ENCODE data around the gene DTNB. TPM values are rescaled to one million over a fixed set of nuclear protein-coding genes. Genes with fewer than 3 reads are reported as not detected.

DTNB gene
- total RNA-seq, 3 donors from 2014 or later: 4.8 to 8.8 (median 7.2) TPM

- Histone ChIP-seq H3K4me3 (no peak overlapping the region), H3K36me3 (ENCODE audit: low read depth) (no peaks in the 10 kb centered on the region), H3K4me1 (ENCODE audit: low read depth) (no peaks in the 10 kb centered on the region), H3K9me3 (no peaks in the 10 kb centered on the region)
- DNase-seq (no peak), ATAC-seq (no peak)
- no peak for TF ChIP-seq CTCF (IDR thresholded peaks at IDR 0.05)
- intact Hi-C loops (cut with DNase I, micrococcal nuclease): no loop called here
Observed at GRCh38 chr2:25505182-25505581, 168.2 kb downstream of the DTNB start.

GRCh38 chr2:25504266-25504665 lies 169.1 kb downstream of the DTNB start:
- Histone ChIP-seq H3K9me3 (no peaks in the 10 kb centered on the region), H3K36me3 (ENCODE audit: low read depth) (no peaks in the 10 kb centered on the region), H3K4me1 (ENCODE audit: low read depth) (no peaks in the 10 kb centered on the region), H3K4me3 (no peak overlapping the region)
- no peak for ATAC-seq
- TF ChIP-seq CTCF (IDR thresholded peaks at IDR 0.05): no peak
- no peak for DNase-seq
- intact Hi-C loops (cut with DNase I, micrococcal nuclease): no loop called here

- no peak for ATAC-seq
- H3K9me3 ChIP-seq: no peaks in the 10 kb centered on the region
- TF ChIP-seq CTCF (IDR thresholded peaks at IDR 0.05): no peak
- no peak for DNase-seq
- intact Hi-C loops (cut with DNase I, micrococcal nuclease): no loop called here
- H3K36me3 ChIP-seq (ENCODE audit: low read depth): no peaks in the 10 kb centered on the region
- H3K4me3 ChIP-seq: no peak overlapping the region
- no peaks in the 10 kb centered on the region for H3K4me1 ChIP-seq (ENCODE audit: low read depth)
Observed at GRCh38 chr2:25499157-25499556, 174.2 kb downstream of the DTNB start.

GRCh38 chr2:25497918-25498407 lies 175.4 kb downstream of the DTNB start:
- Histone ChIP-seq H3K9me3 (no peaks in the 10 kb centered on the region), H3K36me3 (ENCODE audit: low read depth) (no peaks in the 10 kb centered on the region), H3K4me1 (ENCODE audit: low read depth) (no peaks in the 10 kb centered on the region), H3K4me3 (no peak overlapping the region)
- DNase-seq (no peak), ATAC-seq (no peak)
- TF ChIP-seq CTCF (IDR thresholded peaks at IDR 0.05): no peak
- intact Hi-C loops (cut with DNase I, micrococcal nuclease): no loop called here

- DNase-seq (no peak), ATAC-seq (no peak)
- intact Hi-C loops (cut with DNase I, micrococcal nuclease): no loop called here
- Histone ChIP-seq H3K4me1 (ENCODE audit: low read depth) (no peaks in the 10 kb centered on the region), H3K4me3 (no peak overlapping the region), H3K9me3 (no peaks in the 10 kb centered on the region), H3K36me3 (ENCODE audit: low read depth) (no peaks in the 10 kb centered on the region)
- no peak for TF ChIP-seq CTCF (IDR thresholded peaks at IDR 0.05)
Observed at GRCh38 chr2:25497229-25497917, 176.0 kb downstream of the DTNB start.
